ENCODE results near the gene ZNF644. TPM values are rescaled to one million over a fixed set of nuclear protein-coding genes. Genes with fewer than 3 reads are reported as not detected.
"Not testable (repeated sequence)": the region's sequence is repeated elsewhere in the genome, so short reads cannot be mapped to it uniquely, and the experiment has no call there.

Gene ZNF644
- total RNA-seq, 1 experiment from 2014 or later = 46.2 TPM

DNA sequence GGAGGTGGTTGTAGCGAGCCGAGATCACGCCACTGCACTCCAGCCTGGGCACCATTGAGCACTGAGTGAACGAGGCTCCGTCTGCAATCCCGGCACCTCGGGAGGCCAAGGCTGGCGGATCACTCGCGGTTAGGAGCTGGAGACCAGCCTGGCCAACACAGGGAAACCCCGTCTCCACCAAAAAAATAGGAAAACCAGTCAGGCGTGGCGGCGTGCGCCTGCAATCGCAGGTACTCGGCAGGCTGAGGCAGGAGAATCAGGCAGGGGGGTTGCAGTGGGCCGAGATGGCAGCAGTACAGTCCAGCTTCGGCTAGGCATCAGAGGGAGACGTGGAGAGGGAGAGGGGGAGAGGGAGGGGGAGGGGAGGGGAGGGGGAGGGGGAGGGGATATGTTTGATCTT is 129.6 kb downstream of the ZNF644 start:
- DNase-seq (ENCODE audit: unreplicated experiment); H3K4me1 Mint-ChIP-seq (ENCODE audit: insufficient read depth, unreplicated experiment); H3K9me3 Mint-ChIP-seq (ENCODE audit: unreplicated experiment); intact Hi-C loops (cut with micrococcal nuclease); H3K27me3 Mint-ChIP-seq (ENCODE audit: insufficient read depth, unreplicated experiment); POLR2A ChIA-PET; H3K4me3 Mint-ChIP-seq (ENCODE audit: unreplicated experiment); BruUV-seq (replicated peaks); H3K27ac Mint-ChIP-seq (ENCODE audit: low read depth, unreplicated experiment); CTCF ChIA-PET: not testable (repeated sequence)
- peaks cover 14% of the 10 kb centered on the region for H3K36me3 Mint-ChIP-seq (ENCODE audit: insufficient read depth, unreplicated experiment)

DNA sequence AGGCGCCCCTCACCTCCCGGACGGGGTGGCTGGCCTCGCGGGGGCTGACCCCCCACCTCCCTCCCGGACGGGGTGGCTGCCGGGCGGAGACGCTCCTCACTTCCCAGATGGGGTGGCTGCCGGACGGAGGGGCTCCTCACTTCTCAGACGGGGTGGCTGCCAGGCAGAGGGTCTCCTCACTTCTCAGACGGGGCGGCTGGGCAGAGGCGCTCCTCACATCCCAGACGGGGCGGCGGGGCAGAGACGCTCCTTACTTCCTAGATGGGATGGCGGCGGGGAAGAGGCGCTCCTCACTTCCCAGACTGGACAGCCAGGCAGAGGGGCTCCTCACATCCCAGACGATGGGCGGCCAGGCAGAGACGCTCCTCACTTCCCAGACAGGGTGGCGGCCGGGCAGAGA is 130.1 kb downstream of the ZNF644 start:
- intact Hi-C loops (cut with micrococcal nuclease); DNase-seq (ENCODE audit: unreplicated experiment); POLR2A ChIA-PET; H3K4me1 Mint-ChIP-seq (ENCODE audit: insufficient read depth, unreplicated experiment); H3K27me3 Mint-ChIP-seq (ENCODE audit: insufficient read depth, unreplicated experiment); H3K9me3 Mint-ChIP-seq (ENCODE audit: unreplicated experiment); H3K27ac Mint-ChIP-seq (ENCODE audit: low read depth, unreplicated experiment); H3K4me3 Mint-ChIP-seq (ENCODE audit: unreplicated experiment); CTCF ChIA-PET; BruUV-seq (replicated peaks): not testable (repeated sequence)
- peaks cover 14% of the 10 kb centered on the region for H3K36me3 Mint-ChIP-seq (ENCODE audit: insufficient read depth, unreplicated experiment)

DNA sequence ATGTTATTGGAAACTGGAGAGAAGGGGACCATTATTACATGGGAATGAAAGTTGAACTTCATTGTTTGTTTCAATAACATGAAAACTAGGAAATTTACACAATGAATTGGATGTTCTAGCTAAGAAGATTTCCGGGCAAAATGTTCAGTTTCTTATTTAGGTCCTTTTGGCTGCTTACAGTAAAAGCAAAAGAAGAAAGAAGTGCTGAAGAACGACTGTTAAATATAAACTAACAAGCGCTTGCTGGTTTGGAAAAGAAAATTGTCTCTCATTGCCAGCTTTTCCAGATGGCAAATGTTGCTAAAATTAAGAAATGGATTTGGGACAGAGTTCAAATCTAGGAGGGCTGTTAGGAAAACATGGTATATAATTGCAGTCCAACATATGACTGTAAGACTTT is 139.6 kb downstream of the ZNF644 start:
- H3K9me3 Mint-ChIP-seq (ENCODE audit: unreplicated experiment) = peaks cover 23% of the 10 kb centered on the region
- H3K4me3 Mint-ChIP-seq (ENCODE audit: unreplicated experiment) = no peak overlapping the region
- CTCF ChIA-PET = interaction anchor here (0.9 kb wide), 1 partner anchor 160 kb away, joined by 5 read pairs; no protein-coding TSS in a partner anchor
- POLR2A ChIA-PET = interaction anchor here (0.7 kb wide), 1 partner anchor 965 kb away, joined by 3 read pairs; no protein-coding TSS in a partner anchor
- TF ChIP-seq, protein P1, sequence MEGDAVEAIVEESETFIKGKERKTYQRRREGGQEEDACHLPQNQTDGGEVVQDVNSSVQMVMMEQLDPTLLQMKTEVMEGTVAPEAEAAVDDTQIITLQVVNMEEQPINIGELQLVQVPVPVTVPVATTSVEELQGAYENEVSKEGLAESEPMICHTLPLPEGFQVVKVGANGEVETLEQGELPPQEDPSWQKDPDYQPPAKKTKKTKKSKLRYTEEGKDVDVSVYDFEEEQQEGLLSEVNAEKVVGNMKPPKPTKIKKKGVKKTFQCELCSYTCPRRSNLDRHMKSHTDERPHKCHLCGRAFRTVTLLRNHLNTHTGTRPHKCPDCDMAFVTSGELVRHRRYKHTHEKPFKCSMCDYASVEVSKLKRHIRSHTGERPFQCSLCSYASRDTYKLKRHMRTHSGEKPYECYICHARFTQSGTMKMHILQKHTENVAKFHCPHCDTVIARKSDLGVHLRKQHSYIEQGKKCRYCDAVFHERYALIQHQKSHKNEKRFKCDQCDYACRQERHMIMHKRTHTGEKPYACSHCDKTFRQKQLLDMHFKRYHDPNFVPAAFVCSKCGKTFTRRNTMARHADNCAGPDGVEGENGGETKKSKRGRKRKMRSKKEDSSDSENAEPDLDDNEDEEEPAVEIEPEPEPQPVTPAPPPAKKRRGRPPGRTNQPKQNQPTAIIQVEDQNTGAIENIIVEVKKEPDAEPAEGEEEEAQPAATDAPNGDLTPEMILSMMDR (IDR thresholded peaks at IDR 0.05; ENCODE audit: unreplicated experiment) = no peak
- intact Hi-C loops (cut with micrococcal nuclease) = no loop called here
- H3K4me1 Mint-ChIP-seq (ENCODE audit: insufficient read depth, unreplicated experiment) = no peaks in the 10 kb centered on the region
- H3K36me3 Mint-ChIP-seq (ENCODE audit: insufficient read depth, unreplicated experiment) = no peaks in the 10 kb centered on the region
- H3K27me3 Mint-ChIP-seq (ENCODE audit: insufficient read depth, unreplicated experiment) = no peaks in the 10 kb centered on the region
- no peak for DNase-seq (ENCODE audit: unreplicated experiment)
- H3K27ac Mint-ChIP-seq (ENCODE audit: low read depth, unreplicated experiment) = no peak overlapping the region
- BruUV-seq (replicated peaks) = no TSS peak

DNA sequence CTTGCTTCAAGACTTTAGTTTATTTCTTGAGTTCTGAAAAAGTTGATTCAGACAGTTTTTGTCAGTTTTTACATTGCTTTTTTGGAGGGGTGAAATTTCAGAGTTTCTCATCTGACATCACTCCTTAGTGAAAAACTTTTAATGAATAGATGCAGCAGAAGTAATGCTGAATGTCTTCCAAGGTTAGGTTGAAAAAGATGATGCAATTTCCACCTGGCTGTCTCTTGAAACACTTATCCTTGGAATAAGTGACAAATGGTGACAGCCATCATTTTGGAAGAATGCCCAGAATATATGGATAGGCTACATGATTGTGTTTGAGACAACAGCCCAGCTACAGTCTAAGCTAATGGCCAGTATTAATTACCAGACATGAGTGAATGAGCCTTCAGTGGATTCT is 140.8 kb downstream of the ZNF644 start:
- ChIA-PET CTCF (interaction anchor here (0.7 kb wide), 1 partner anchor 159 kb away, joined by 3 read pairs; no protein-coding TSS in a partner anchor), POLR2A (interaction anchor here (0.7 kb wide), 1 partner anchor 12 kb away, joined by 3 read pairs; no protein-coding TSS in a partner anchor)
- Mint-ChIP-seq H3K27ac (ENCODE audit: low read depth, unreplicated experiment) (no peak overlapping the region), H3K36me3 (ENCODE audit: insufficient read depth, unreplicated experiment) (no peaks in the 10 kb centered on the region), H3K9me3 (ENCODE audit: unreplicated experiment) (peaks cover 23% of the 10 kb centered on the region), H3K4me1 (ENCODE audit: insufficient read depth, unreplicated experiment) (no peaks in the 10 kb centered on the region), H3K27me3 (ENCODE audit: insufficient read depth, unreplicated experiment) (no peaks in the 10 kb centered on the region), H3K4me3 (ENCODE audit: unreplicated experiment) (no peak overlapping the region)
- TF ChIP-seq, protein P1 (IDR thresholded peaks at IDR 0.05; ENCODE audit: unreplicated experiment) = no peak
- no peak for DNase-seq (ENCODE audit: unreplicated experiment)
- intact Hi-C loops (cut with micrococcal nuclease) = no loop called here
- no TSS peak for BruUV-seq (replicated peaks)

DNA sequence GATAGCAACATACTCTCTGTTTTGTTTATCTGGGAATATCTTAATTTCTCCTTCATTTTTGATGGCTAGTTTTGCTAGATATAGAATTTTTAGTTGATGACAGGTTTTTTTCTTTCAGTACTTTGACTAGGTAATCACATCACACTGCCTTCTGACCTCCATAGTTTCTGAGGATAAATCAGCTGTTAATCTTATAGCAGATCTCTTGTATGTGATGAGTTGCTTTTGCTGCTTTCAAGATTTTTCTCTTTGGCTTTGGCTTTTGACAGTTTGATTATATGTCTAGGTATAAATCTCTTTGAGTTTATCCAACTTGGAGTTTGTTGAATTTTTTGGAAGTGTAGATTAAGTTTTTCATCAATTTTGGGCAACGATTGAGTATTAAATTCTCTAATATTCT is 142.6 kb downstream of the ZNF644 start:
- Mint-ChIP-seq H3K4me1 (ENCODE audit: insufficient read depth, unreplicated experiment) (no peaks in the 10 kb centered on the region), H3K9me3 (ENCODE audit: unreplicated experiment) (peaks cover 23% of the 10 kb centered on the region), H3K27ac (ENCODE audit: low read depth, unreplicated experiment) (no peak overlapping the region), H3K36me3 (ENCODE audit: insufficient read depth, unreplicated experiment) (no peaks in the 10 kb centered on the region), H3K27me3 (ENCODE audit: insufficient read depth, unreplicated experiment) (no peaks in the 10 kb centered on the region), H3K4me3 (ENCODE audit: unreplicated experiment) (no peak overlapping the region)
- intact Hi-C loops (cut with micrococcal nuclease) = no loop called here
- ChIA-PET CTCF (no interaction called here), POLR2A (no interaction called here)
- DNase-seq (ENCODE audit: unreplicated experiment) = peak; percentile 24
- no TSS peak for BruUV-seq (replicated peaks)
- TF ChIP-seq, protein P1 (IDR thresholded peaks at IDR 0.05; ENCODE audit: unreplicated experiment) = no peak

All from MCF 10A (cell line).